ENCODE measurements around the gene CYP46A1. TPM values are rescaled to one million over a fixed set of nuclear protein-coding genes. Genes with fewer than 3 reads are reported as not detected.
A peak's percentile ranks its signal among the peaks of the same experiment; 100 is the strongest.
"Not testable (repeated sequence)": the region's sequence is repeated elsewhere in the genome, so short reads cannot be mapped to it uniquely, and the experiment has no call there.

Gene CYP46A1
- total RNA-seq, 1 experiment from 2014 or later = 0.59 TPM

- H3K18ac ChIP-seq (ENCODE audit: insufficient read length, low read depth, low read length) = no peak overlapping the region
- H3K56ac ChIP-seq (ENCODE audit: insufficient read length, low read depth, low read length) = no peak overlapping the region
- Mint-ChIP-seq H3K4me1 (peaks cover 46 to 56% of the 10 kb centered on the region in 2 experiments), H3K9me3 (no peaks in the 10 kb centered on the region; a peak in 1 of 5 replicates), H3K4me3 (peak overlapping the region in 1 of 2 experiments; percentile 55; a peak in 3 of 5 replicates), H3K27ac (peak overlapping the region in 2 of 3 experiments; percentile 32 to 57; a peak in 2 of 7 replicates), H3K27me3 (ENCODE audit: low read depth) (peaks cover 45% of the 10 kb centered on the region), H3K36me3 (ENCODE audit: insufficient read depth in 1 of 3, low read depth in 3 of 3) (peaks cover 0 to 12% (median 8%) of the 10 kb centered on the region in 3 experiments; a peak in 5 of 7 replicates)
- no peak for DNase-seq
- no peaks in the 10 kb centered on the region for H3K9me3 ChIP-seq (ENCODE audit: control insufficient read depth, low read depth, low read length)
- no peak overlapping the region for H3T11ph ChIP-seq (ENCODE audit: low read length)
- no peaks in the 10 kb centered on the region for H3K23me2 ChIP-seq (ENCODE audit: insufficient read length, low read depth, low read length, poor library complexity, severe bottlenecking)
- no peak overlapping the region for H4K8ac ChIP-seq (replicated peaks; ENCODE audit: insufficient read length, low read depth, low read length)
- H3K4ac ChIP-seq (ENCODE audit: low read depth, low read length) = no peak overlapping the region
- no peak overlapping the region for H4K5ac ChIP-seq (ENCODE audit: insufficient read length, low read depth, low read length)
- H2AFZ ChIP-seq (ENCODE audit: low read length) = no peak overlapping the region
- H2BK5ac ChIP-seq (ENCODE audit: insufficient read length, low read length) = no peak overlapping the region
- no peak overlapping the region for H2AK5ac ChIP-seq (ENCODE audit: insufficient read length, low read length)
- no peak overlapping the region for H2BK12ac ChIP-seq (ENCODE audit: insufficient read length, low read depth, low read length)
- no peak for TF ChIP-seq CTCF (conservative IDR thresholded peaks at IDR 0.05)
- H4K91ac ChIP-seq (ENCODE audit: insufficient read length, low read depth, low read length) = no peak overlapping the region
- H2BK15ac ChIP-seq (ENCODE audit: low read depth, low read length) = no peak overlapping the region
- no peak overlapping the region for H2BK120ac ChIP-seq (ENCODE audit: low read depth, low read length, poor library complexity, severe bottlenecking)
- no peaks in the 10 kb centered on the region for H3K79me2 ChIP-seq (ENCODE audit: insufficient read depth, low read length)
- no peak overlapping the region for H3K9ac ChIP-seq (ENCODE audit: extremely low read depth, insufficient read length, low read length)
- no peak overlapping the region for H3K23ac ChIP-seq (ENCODE audit: insufficient read length, low read depth, low read length)
- H3K79me1 ChIP-seq (ENCODE audit: insufficient read depth, low read depth, low read length, poor library complexity, severe bottlenecking) = no peaks in the 10 kb centered on the region
- H3K27ac ChIP-seq (ENCODE audit: insufficient read length, low read depth, low read length) = no peak overlapping the region
- no CpG with 5 or more reads among the region's 4 CpGs for WGBS (ENCODE audit: extremely low coverage, insufficient read length, low lambda C conversion rate)
- peaks cover 11% of the 10 kb centered on the region for H3K4me1 ChIP-seq (ENCODE audit: insufficient read depth, low read length)
- H2BK20ac ChIP-seq (ENCODE audit: low read depth, low read length, poor library complexity, severe bottlenecking) = no peak overlapping the region
- no peaks in the 10 kb centered on the region for H4K20me1 ChIP-seq (ENCODE audit: control insufficient read depth, insufficient read depth, insufficient read length)
- H3K14ac ChIP-seq (ENCODE audit: insufficient read depth, low read length) = no peak overlapping the region
- no peak overlapping the region for H3K4me2 ChIP-seq (ENCODE audit: insufficient read depth, insufficient read length, low read length)
- H3K27me3 ChIP-seq (ENCODE audit: insufficient read depth, low read length) = no peaks in the 10 kb centered on the region
These were observed 23.3 kb upstream of the CYP46A1 start for GRCh38 chr14:99660794-99661193.

GRCh38 chr14:99661206-99661605 lies 22.9 kb upstream of the CYP46A1 start:
- Mint-ChIP-seq H3K36me3 (ENCODE audit: insufficient read depth in 1 of 3, low read depth in 3 of 3) (peaks cover 0 to 12% (median 8%) of the 10 kb centered on the region in 3 experiments; a peak in 5 of 7 replicates), H3K27ac (peak overlapping the region in 2 of 3 experiments; percentile 32 to 57; a peak in 2 of 7 replicates), H3K4me1 (peaks cover 50 to 60% of the 10 kb centered on the region in 2 experiments), H3K27me3 (ENCODE audit: low read depth) (peaks cover 43% of the 10 kb centered on the region)
- not testable (repeated sequence) for H3K23me2 ChIP-seq (ENCODE audit: insufficient read length, low read depth, low read length, poor library complexity, severe bottlenecking); H4K20me1 ChIP-seq (ENCODE audit: control insufficient read depth, insufficient read depth, insufficient read length); H3K4ac ChIP-seq (ENCODE audit: low read depth, low read length); H2BK5ac ChIP-seq (ENCODE audit: insufficient read length, low read length); H3K4me2 ChIP-seq (ENCODE audit: insufficient read depth, insufficient read length, low read length); H2BK12ac ChIP-seq (ENCODE audit: insufficient read length, low read depth, low read length); H3K9me3 ChIP-seq (ENCODE audit: control insufficient read depth, low read depth, low read length); H3K56ac ChIP-seq (ENCODE audit: insufficient read length, low read depth, low read length); H3T11ph ChIP-seq (ENCODE audit: low read length); H2AFZ ChIP-seq (ENCODE audit: low read length); H3K9me3 Mint-ChIP-seq; H3K27ac ChIP-seq (ENCODE audit: insufficient read length, low read depth, low read length); H2BK120ac ChIP-seq (ENCODE audit: low read depth, low read length, poor library complexity, severe bottlenecking); DNase-seq; H2BK15ac ChIP-seq (ENCODE audit: low read depth, low read length); H4K8ac ChIP-seq (replicated peaks; ENCODE audit: insufficient read length, low read depth, low read length); H4K91ac ChIP-seq (ENCODE audit: insufficient read length, low read depth, low read length); H3K18ac ChIP-seq (ENCODE audit: insufficient read length, low read depth, low read length); H4K5ac ChIP-seq (ENCODE audit: insufficient read length, low read depth, low read length); H3K79me2 ChIP-seq (ENCODE audit: insufficient read depth, low read length); H3K4me3 Mint-ChIP-seq; H3K9ac ChIP-seq (ENCODE audit: extremely low read depth, insufficient read length, low read length); H2AK5ac ChIP-seq (ENCODE audit: insufficient read length, low read length); H3K79me1 ChIP-seq (ENCODE audit: insufficient read depth, low read depth, low read length, poor library complexity, severe bottlenecking); H3K27me3 ChIP-seq (ENCODE audit: insufficient read depth, low read length); H3K23ac ChIP-seq (ENCODE audit: insufficient read length, low read depth, low read length); H2BK20ac ChIP-seq (ENCODE audit: low read depth, low read length, poor library complexity, severe bottlenecking); H3K14ac ChIP-seq (ENCODE audit: insufficient read depth, low read length)
- peaks cover 11% of the 10 kb centered on the region for H3K4me1 ChIP-seq (ENCODE audit: insufficient read depth, low read length)

Measured in H9 (cell line).